KBM-7 (cell line): ENCODE measurements around the gene GSK3B.

ENCODE experiments used
- DNase-seq: peaks from one replicate; pipeline ENCODE4 v3.0.0-alpha.2; 2015
- in situ Hi-C: fragments of 300-500 bp; cut with MboI; formaldehyde crosslinking; loops from 2 replicates; pipeline ENCODE4 v1.14.3; 2020; ENCODE audit warnings: low sequenced_read_pairs, low pct_unique_long_range_greater_than_20kb, mixed read lengths

GSK3B gene

DNA sequence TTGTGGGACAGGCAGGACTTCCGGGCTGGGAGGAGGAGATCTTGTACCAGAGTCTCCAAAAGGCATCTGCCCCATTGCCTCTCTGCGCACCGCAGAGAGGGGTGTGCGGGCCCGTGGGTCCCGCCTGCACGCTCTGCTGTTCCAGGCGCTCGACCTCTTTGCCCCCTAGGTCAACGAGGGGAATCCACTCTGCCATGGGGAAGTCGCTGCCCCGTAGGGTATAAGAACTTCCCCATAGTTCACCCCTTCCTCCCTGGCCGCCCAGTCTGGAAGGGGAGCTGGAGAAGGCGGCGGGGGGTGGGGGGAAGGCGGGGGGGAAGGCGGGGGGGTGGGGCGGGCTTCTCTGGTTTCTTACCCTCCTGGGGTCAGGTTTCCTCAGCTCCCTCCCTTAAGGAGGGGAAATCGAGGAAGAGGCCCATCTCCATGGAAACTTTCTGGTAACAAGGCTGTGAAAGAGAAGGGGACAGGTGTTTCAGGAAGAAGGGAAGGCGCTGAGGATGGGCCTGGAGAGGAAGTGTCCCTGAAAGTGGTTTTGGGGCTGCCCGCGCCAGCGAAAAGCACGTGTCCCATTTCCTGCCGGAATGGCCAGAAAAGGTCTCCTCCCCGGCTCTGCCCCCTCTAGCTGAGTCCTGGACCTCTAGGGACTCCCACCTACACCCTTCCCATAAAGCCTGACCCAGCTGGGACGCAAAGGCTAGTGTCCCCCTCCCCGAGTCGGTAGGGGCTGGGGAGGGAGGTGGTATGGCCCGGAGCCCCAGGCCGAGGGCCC lies 284.8 kb downstream of the GSK3B start:
- DNase-seq: no peak
- in situ Hi-C loops: no loop called here

DNA sequence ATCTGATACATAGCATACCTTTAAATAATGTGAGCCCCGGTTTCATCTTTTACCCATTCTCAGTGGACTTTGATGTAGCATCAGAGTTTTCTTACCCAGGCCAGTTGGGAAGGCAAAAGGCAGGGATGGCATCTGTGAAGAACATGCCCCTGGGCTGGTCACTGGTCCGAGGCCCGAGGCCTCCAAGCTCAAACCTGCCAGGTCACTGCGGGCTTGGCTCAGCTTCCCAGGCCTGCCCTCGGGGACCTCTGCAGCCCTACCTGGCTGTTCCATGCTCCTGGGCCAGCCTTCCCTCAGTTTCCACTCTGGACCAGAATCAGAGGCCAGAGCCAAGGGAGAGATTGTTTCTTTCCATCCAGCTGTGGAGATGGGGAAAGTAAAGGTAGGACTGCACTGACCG lies 285.4 kb downstream of the GSK3B start:
- in situ Hi-C loops: no loop called here
- DNase-seq: no peak

DNA sequence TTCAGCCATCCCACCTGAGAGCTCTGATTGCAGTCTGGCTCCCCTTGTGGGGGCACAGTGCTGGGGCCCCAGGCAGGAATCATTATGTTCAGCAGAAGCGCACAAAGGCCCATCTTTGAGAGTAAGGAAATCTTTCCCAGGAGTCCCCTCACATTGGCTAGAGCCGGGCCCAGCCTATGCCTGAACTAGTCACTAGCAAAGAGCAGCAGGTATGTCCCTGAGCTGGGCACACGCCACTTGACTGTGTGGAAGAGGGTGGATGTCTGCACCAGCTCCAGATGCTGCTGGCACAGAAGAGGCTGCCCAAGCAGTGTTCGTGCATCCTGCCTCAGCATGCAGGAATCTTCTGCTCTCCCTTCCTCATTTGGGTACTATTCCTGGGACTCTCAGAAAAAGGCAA lies 286.0 kb downstream of the GSK3B start:
- in situ Hi-C loops: no loop called here
- DNase-seq: no peak

DNA sequence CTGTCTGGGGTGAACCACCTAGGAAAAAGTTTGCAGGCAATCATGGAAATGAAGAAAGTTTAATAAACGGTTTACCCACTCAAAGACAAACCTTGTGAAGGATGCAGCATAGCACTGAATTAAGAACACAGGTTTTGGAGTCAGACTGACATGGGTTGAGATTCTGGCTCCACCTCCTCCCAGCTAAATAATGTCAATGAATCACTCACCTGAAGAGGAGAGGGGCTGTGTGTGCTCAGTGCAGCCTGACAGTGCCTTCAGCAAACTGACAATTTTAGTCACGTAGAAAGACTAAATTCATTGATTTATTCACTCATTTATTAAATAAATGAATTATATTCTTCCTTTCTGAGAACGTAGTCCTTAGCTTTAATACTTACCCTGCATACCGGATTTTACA lies 293.4 kb downstream of the GSK3B start:
- in situ Hi-C loops: no loop called here
- DNase-seq: no peak

DNA sequence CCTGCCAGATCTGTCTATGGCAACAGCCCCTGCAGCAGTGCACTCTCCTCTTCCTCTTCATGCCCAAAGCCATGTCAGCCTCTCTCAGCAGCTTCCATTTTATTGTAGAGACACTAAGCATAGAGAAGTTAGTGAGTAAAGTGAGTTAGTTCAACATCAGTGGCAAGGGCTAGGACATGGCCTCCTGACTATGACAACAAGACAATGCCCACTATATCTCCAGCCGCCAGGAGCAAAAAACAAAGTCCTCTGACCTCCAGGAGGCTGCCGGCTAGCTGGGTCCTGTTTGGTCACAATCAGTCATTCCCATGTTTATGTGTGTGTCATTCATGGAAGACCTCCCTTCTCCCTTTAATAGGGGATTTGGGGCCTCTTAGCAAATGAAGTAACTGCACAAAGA lies 297.5 kb downstream of the GSK3B start:
- DNase-seq: no peak
- in situ Hi-C loops: no loop called here

DNA sequence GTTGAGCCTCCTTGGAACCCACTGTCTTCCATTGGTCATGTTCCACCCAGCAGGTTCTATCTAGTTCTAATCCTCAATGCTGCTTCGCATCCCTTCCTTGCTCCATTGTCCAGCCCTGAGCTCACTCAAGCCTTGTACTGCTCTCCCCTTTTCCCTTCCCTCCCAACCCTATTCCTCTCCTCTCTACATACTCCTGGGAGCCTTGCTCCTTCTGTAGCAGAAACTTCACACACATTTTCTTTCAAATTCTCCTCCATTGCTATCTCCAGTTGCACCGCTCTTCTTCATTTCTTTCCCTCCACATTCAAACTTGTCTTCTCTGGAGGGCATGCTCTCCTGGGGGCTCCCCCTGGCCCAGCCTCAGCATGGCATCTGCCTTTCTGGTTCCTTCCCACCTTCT lies 297.9 kb downstream of the GSK3B start:
- no peak for DNase-seq
- in situ Hi-C loops: no loop called here

DNA sequence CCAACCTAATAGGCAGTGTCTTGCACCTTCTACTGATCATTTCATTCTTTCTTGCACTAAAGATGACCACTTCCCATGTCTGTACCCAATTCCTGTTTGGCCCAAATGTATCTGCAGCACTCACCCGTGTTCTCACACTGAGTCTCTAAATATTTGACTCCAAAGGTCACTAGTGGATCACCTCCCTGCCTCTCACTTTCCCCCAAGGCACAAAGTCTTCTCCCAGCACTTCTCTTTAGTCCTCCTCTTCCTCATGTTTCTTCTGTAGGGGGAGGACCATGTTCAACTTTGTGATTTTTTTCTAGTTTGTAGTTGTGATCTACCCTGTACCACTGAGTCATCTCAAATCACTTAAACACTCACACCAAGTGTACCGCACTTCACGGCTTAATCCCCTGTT lies 298.4 kb downstream of the GSK3B start:
- no peak for DNase-seq
- in situ Hi-C loops: no loop called here

DNA sequence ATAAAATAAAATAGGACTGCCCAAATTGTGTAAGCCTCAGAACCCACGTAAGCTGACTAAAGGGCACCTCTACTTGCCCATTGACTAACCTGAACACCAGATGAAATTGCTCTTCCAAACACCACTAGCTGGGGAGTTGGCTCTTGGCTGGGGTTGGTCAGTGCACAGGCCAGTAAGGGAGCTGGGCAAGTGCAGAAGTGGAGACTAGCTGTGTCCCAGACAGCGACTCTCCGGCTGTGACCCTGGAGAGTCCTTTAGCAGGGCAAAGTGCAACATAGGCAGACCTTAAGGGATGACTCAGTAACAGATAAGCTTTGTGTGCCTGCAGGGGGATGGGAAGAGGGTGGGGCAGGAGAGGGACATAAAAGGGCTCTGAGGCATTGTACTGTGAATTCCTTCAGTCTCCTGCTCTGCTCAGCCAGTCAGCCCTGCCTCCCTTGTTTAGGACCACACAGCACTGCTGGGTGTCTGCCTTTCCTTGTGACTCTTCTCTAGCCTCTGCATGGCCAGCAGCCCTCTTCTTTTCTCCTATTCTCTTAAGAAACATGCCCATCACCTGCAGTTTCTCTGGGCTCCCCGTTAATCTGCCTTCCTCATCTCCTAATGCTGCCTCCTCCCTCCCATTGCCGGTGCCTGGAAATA lies 299.2 kb downstream of the GSK3B start:
- DNase-seq: no peak
- in situ Hi-C loops: no loop called here

DNA sequence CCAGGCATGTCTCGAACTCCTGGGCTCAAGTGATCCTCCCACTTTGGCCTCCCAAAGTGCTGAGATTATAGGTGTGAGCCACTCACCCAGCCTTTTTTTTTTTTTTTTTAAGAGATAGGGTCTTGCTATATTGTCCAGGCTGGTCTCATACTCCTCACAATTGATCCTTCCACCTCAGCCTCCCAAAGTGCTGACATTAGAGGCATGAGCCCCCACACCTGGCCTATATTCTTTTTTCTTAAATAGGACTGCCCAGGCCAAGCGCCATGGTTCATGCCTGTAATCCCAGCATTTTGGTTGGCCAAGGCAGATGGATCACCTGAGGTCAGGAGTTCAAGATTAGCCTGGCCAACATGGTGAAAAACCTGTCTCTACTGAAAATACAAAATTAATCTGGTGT lies 299.8 kb downstream of the GSK3B start:
- no peak for DNase-seq
- in situ Hi-C loops: no loop called here

DNA sequence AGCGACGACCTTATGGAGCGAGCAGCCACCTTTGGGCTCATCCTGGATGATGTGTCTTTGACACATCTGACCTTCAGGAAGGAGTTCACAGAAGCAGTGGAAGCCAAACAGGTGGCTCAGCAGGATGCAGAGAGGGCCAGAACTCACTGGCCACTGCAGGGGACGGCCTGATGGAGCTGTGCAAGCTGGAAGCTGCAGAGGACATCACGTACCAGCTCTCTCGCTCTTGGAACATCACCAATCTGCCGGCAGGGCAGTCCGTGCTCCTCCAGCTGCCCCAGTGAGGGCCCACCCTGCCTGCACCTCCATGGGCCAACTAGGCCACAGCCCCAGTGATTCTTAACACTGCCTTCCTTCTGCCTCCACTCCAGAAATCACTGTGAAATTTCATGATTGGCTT lies 302.0 kb downstream of the GSK3B start:
- in situ Hi-C loops: no loop called here
- no peak for DNase-seq

DNA sequence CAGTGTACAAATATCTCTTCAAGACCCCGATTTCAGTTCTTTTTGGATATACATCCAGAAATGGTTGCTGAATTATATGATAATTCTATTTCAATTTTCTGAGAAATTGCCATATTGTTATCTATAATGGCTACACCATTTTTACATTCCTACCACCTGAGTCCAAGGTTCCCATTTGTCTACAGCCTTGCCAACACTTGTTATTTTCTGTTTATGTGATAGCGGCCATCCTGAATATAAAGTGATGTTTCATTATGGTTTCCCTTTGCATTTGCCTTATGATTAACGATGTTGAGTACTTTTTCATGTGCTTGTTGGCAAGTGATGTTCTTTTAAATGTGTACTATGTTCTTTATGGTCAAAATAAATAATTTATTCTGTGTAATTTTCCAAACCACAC lies 303.9 kb downstream of the GSK3B start:
- DNase-seq: no peak
- in situ Hi-C loops: no loop called here

DNA sequence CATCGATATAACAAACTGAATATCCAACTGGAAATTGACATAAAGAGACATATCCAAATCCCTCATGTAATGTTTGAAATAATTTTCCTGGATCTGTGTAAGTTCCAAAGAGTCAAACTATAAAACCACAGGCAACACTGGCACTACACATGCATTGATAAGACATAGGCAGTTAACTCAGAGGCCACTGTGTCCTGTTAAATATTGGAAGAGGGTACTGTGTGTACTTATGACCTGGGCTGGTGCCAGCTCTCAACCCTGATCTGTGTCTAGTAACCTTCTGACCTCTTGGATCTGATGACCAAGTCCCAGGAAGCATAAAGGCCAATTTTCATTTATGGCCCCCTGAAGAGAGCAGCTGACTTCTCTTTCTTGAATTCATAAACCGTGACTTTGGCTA lies 307.8 kb downstream of the GSK3B start:
- no peak for DNase-seq
- in situ Hi-C loops: no loop called here

DNA sequence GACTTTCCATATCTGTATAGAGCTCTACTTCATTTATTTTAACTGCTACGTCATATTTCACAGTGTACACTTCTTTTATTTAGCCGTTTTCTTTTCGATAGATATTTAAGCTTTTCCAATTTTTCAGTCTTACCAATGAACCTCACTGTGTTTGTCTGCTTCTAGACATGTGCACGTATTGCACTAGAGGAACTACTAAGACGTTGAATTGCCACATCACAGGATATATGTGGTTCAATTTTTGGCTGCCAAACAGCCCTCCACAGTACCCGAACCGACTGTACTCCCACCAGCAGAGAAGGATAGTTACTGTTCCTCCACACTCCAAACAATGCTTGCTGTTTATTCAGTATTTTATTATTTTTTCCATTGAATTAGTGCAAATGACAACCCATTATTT lies 310.4 kb downstream of the GSK3B start:
- in situ Hi-C loops: no loop called here
- peak; percentile 52 for DNase-seq

DNA sequence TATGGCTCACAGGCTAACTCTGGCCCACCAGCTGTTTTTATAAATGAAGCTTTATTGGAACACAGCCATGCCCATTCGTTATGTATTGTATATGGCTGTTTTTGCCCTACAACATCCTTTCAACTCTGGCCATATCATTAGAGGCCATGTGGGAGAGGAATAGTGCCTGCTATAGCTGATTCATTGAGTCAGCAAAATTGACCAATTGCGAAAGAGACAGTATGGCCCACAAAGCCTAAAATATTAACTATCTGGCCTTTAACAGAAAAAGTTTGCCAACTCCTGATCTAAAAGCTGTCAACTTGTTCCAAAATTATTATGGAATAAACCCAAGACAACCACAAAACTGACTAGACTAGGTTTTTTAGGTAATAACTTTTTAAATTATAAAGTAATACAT lies 311.0 kb downstream of the GSK3B start:
- in situ Hi-C loops: no loop called here
- DNase-seq: no peak

DNA sequence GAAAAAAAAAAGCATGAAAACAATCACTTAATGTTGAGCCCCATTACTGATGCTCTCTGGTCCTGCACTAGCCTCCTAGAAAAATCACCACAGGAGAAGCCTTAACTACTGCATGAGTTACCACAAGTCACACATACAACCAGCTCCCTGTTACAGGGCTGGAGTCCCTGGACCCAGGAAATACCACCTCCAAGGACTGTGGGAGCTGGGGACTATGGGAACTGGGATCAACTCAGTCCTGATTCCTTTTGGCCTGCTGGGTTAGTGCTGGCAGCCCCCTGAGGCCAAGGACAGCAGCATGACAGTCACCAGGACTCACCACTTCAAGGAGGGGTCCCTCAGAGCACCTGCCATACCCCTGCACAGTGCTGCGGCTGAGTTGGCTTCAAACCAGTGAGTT lies 311.8 kb downstream of the GSK3B start:
- no peak for DNase-seq
- in situ Hi-C loops: no loop called here

DNA sequence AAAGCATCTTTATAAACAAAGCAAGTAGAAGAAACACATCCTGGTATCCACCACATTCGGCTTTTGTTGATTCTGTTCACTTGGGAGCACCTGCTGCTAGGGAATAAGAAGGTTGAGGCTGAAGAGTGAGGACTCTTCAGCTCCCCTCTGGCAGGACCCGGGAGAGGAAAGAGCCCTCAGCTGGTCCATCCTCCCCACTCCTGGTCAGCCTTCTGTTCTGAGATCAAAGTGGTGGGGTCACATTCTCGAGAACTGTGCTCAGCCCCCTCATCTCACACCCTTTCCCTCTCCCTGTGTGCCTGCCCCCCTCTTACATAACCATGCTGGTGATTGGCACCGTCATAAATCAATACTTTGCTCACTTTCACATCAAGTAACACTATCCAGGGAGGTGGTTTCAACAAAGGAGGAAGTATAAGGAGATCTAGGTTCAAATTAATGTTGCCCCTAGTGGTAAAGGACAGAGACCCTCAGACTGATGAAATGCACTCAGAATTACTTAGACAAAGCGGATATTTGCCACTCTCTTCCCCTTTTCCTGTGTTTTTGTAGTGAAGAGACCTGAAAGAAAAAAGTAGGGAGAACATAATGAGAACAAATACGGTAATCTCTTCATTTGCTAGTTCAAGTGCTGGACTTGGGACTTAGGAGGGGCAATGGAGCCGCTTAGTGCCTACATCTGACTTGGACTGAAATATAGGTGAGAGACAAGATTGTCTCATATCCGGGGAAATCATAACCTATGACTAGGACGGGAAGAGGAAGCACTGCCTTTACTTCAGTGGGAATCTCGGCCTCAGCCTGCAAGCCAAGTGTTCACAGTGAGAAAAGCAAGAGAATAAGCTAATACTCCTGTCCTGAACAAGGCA lies 312.7 kb downstream of the GSK3B start, which contains the start of gene NR1I2:
Gene NR1I2 (plus strand): TSS at position 772 of the 869 bp plus-strand sequence.
- in situ Hi-C loops: no loop called here
- DNase-seq: peak; percentile 27

DNA sequence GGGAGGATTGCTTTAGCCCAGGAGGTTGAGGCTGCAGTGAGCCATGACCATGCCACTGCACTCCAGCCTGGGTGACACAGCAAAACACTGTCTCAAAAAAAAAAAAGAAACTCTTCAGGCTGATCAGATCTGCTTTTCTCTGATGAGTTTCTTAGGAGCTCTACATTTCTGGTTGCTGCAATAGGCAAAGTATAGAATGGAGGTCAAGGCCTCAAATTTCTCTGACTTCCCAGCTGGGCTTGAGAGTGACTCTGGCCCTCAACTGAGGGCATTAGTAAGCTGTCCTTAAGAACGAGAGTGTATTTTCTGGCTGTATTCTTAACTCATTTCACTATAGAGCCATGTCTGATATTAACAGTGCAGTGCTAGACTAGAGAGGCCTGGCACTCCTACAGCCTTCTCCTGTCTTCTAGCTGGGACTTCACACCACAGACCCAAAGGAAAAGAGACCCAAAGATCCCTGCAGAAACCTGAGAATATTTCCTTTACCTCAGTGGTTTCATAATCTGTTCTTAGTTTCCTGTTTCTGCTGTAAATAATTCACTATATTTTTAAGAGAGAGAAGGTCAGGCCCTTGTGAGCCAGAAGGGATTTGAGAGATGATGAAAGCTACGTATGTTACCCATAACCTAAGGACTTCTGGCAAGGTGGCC lies 314.4 kb downstream of the GSK3B start:
- peak; percentile 9 for DNase-seq
- in situ Hi-C loops: no loop called here

DNA sequence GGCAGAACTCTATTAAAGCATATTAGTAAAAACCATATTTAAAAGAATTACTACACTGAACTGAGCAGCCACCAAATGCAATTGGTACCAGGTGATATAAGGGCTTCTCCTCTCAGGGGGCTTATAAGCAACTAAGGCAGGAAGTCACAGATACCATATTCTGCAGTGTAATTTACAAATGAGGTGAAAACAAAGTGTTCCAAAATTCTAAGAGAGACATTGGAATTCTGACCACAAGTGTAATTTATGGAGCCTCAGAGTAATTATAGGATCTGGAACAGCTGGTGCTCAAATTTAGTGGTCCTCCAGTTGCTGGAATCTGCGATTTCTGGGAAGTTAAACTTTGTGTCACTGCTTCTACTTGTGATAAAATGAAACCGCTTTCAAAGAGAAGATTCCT lies 315.4 kb downstream of the GSK3B start:
- no peak for DNase-seq

DNA sequence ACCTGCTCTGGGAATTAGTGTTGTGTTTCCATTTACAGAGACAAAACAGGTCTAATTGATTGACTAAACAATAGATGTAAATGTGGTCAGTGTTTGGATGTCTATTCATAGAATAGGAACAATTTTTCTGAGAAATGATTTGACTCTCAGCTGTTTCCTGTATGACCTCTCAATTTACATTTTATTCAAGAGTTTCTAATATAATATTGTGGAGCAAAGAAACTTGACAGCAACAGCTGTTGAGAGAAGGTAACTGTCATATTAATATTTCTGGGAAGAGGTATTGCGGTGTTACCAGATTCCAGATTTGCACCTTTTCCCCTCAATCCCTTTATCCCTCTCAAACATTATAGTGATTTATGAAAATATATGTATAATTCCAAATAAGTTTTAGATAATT lies 316.1 kb downstream of the GSK3B start:
- in situ Hi-C loops: no loop called here
- DNase-seq: no peak

More for the DNA sequence above, 315.4 kb downstream of the GSK3B start:
- in situ Hi-C loops: no loop called here

DNA sequence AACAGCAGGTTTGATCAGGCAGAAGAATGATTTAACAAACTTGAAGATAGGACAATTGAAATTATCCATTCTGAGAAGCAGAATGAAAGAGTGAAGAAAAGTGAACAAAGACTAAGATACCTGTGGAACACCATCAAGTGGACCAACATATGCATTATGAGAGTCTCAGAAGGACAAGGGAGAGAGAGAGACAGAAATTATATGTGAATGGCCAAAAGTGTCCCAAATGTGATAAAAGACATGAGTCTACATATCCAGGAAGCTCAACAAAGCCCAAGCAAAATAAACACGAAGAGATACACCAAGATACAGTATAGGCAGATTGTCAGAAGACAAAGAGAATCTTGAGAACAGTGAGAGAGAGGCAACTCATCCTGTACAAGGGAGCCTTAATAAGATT lies 317.9 kb downstream of the GSK3B start:
- in situ Hi-C loops: no loop called here
- no peak for DNase-seq
